Measurements from ENCODE around the gene GAPVD1. TPM values are rescaled to one million over a fixed set of nuclear protein-coding genes. Genes with fewer than 3 reads are reported as not detected.

The GAPVD1 gene
- total RNA-seq, 1 experiment from 2014 or later: 70.3 TPM

GRCh38 chr9:125377584-125378250 is 116.1 kb downstream of the GAPVD1 start:
- no peak overlapping the region for H3K4me2 ChIP-seq
- ChIA-PET CTCF (interaction anchor here (1.0 kb wide), 1 partner anchor 517 kb away, joined by 3 read pairs; no protein-coding TSS in a partner anchor), POLR2A (ENCODE audit: unreplicated experiment) (interaction anchor here (0.6 kb wide), 1 partner anchor 922 kb away, joined by 3 read pairs; no protein-coding TSS in a partner anchor)
- no peak overlapping the region for H3K4me3 ChIP-seq
- no peak for TF ChIP-seq CTCF (conservative IDR thresholded peaks at IDR 0.05)
- TF ChIP-seq EZH2 (IDR thresholded peaks at IDR 0.05; ENCODE audit: low read depth): no peak
- H3K9me3 ChIP-seq (ENCODE audit: insufficient read depth, low read depth): no peaks in the 10 kb centered on the region
- H3F3A ChIP-seq (ENCODE audit: insufficient read depth, low read depth): no peaks in the 10 kb centered on the region; the same call in 1 of the 2 replicates
- no peaks in the 10 kb centered on the region for H3K36me3 ChIP-seq (ENCODE audit: low read depth)
- no peaks in the 10 kb centered on the region for H3K9me2 ChIP-seq (ENCODE audit: insufficient read depth)
- intact Hi-C loops (cut with micrococcal nuclease; ENCODE audit: unreplicated experiment): no loop called here
- H2AFZ ChIP-seq: no peak overlapping the region
- H3K27ac ChIP-seq: no peak overlapping the region
- no peaks in the 10 kb centered on the region for H3K27me3 ChIP-seq (ENCODE audit: insufficient read depth, low read depth)
- no peaks in the 10 kb centered on the region for H4K20me1 ChIP-seq (ENCODE audit: insufficient read depth)
- H3K79me2 ChIP-seq (ENCODE audit: low read depth): no peaks in the 10 kb centered on the region
- DNase-seq: no peak
- no TSS peak for BruUV-seq (replicated peaks)
- H3K4me1 ChIP-seq (replicated peaks; ENCODE audit: insufficient read depth): no peaks in the 10 kb centered on the region

- TF ChIP-seq CTCF (conservative IDR thresholded peaks at IDR 0.05): no peak
- TF ChIP-seq EZH2 (IDR thresholded peaks at IDR 0.05; ENCODE audit: low read depth): no peak
- Histone ChIP-seq H3K27ac (no peak overlapping the region), H3K4me1 (replicated peaks; ENCODE audit: insufficient read depth) (no peaks in the 10 kb centered on the region), H3F3A (ENCODE audit: insufficient read depth, low read depth) (no peaks in the 10 kb centered on the region; the same call in 1 of the 2 replicates), H3K36me3 (ENCODE audit: low read depth) (no peaks in the 10 kb centered on the region), H3K9me3 (ENCODE audit: insufficient read depth, low read depth) (no peaks in the 10 kb centered on the region), H4K20me1 (ENCODE audit: insufficient read depth) (no peaks in the 10 kb centered on the region), H3K4me3 (no peak overlapping the region), H3K79me2 (ENCODE audit: low read depth) (no peaks in the 10 kb centered on the region), H2AFZ (no peak overlapping the region), H3K27me3 (ENCODE audit: insufficient read depth, low read depth) (no peaks in the 10 kb centered on the region), H3K9me2 (ENCODE audit: insufficient read depth) (no peaks in the 10 kb centered on the region), H3K4me2 (no peak overlapping the region)
- no peak for DNase-seq
- BruUV-seq (replicated peaks): no TSS peak
- intact Hi-C loops (cut with micrococcal nuclease; ENCODE audit: unreplicated experiment): no loop called here
- ChIA-PET CTCF (no interaction called here), POLR2A (ENCODE audit: unreplicated experiment) (interaction anchor here (0.6 kb wide), 1 partner anchor 715 kb away, joined by 3 read pairs; no protein-coding TSS in a partner anchor)
Observed at GRCh38 chr9:125378778-125379177, 117.2 kb downstream of the GAPVD1 start.

GRCh38 chr9:125379208-125379607 is 117.6 kb downstream of the GAPVD1 start:
- POLR2A ChIA-PET (ENCODE audit: unreplicated experiment): interaction anchor here (0.6 kb wide), 1 partner anchor 1017 kb away, joined by 3 read pairs; no protein-coding TSS in a partner anchor
- Histone ChIP-seq H2AFZ (no peak overlapping the region), H3F3A (ENCODE audit: insufficient read depth, low read depth) (no peaks in the 10 kb centered on the region; the same call in 1 of the 2 replicates)

More at GRCh38 chr9:125379208-125379607, 117.6 kb downstream of the GAPVD1 start:
- H3K4me3 ChIP-seq: no peak overlapping the region
- no peaks in the 10 kb centered on the region for H3K4me1 ChIP-seq (replicated peaks; ENCODE audit: insufficient read depth)
- H4K20me1 ChIP-seq (ENCODE audit: insufficient read depth): no peaks in the 10 kb centered on the region
- BruUV-seq (replicated peaks): no TSS peak
- no peaks in the 10 kb centered on the region for H3K36me3 ChIP-seq (ENCODE audit: low read depth)
- H3K27ac ChIP-seq: no peak overlapping the region
- DNase-seq: no peak
- no peaks in the 10 kb centered on the region for H3K27me3 ChIP-seq (ENCODE audit: insufficient read depth, low read depth)
- H3K4me2 ChIP-seq: no peak overlapping the region
- H3K79me2 ChIP-seq (ENCODE audit: low read depth): no peaks in the 10 kb centered on the region
- H3K9me2 ChIP-seq (ENCODE audit: insufficient read depth): no peaks in the 10 kb centered on the region
- no peaks in the 10 kb centered on the region for H3K9me3 ChIP-seq (ENCODE audit: insufficient read depth, low read depth)
- CTCF ChIA-PET: no interaction called here
- TF ChIP-seq EZH2 (IDR thresholded peaks at IDR 0.05; ENCODE audit: low read depth) (no peak), CTCF (conservative IDR thresholded peaks at IDR 0.05) (no peak)
- intact Hi-C loops (cut with micrococcal nuclease; ENCODE audit: unreplicated experiment): no loop called here
